WTC11 (cell line): Measurements from ENCODE around the gene MEIS1.

ENCODE experiments used
- CREB1 ChIP-seq: sonication (generic); formaldehyde crosslinking; IDR thresholded peaks from 2 replicates; pipeline ENCODE4 v1.8.0; 2023; ENCODE audit warnings: mild to moderate bottlenecking, missing genetic modification reagents
- CREM ChIP-seq: sonication (generic); formaldehyde crosslinking; IDR thresholded peaks from 2 replicates; pipeline ENCODE4 v1.8.1; 2022; ENCODE audit warnings: mild to moderate bottlenecking, missing genetic modification reagents, moderate library complexity
- ESRRA ChIP-seq: sonication (generic); formaldehyde crosslinking; IDR thresholded peaks from 2 replicates; pipeline ENCODE4 v1.8.1; 2022; ENCODE audit warnings: mild to moderate bottlenecking, missing genetic modification reagents, borderline replicate concordance
- JUN ChIP-seq: sonication (generic); formaldehyde crosslinking; IDR thresholded peaks from 2 replicates; pipeline ENCODE4 v1.8.0; 2023; ENCODE audit warnings: mild to moderate bottlenecking, missing genetic modification reagents
- TF ChIP-seq, protein P1 (sequence below): fragments of 250-450 bp; sonication (Bioruptor Pico); IDR thresholded peaks from 2 replicates; pipeline ENCODE4 v1.9.0; 2021; ENCODE audit warnings: mild to moderate bottlenecking
- TF ChIP-seq, protein P2 (sequence below): fragments of 200-600 bp; IDR thresholded peaks from 2 replicates; pipeline ENCODE4 v1.8.0; 2022; ENCODE audit warnings: antibody characterized with exemption
- TF ChIP-seq, protein P3 (sequence below): sonication (generic); formaldehyde crosslinking; IDR thresholded peaks from 2 replicates; pipeline ENCODE4 v1.8.0; 2022; ENCODE audit warnings: missing genetic modification reagents
- TF ChIP-seq, protein P4 (sequence below): sonication (generic); formaldehyde crosslinking; conservative IDR thresholded peaks from 2 replicates; pipeline ENCODE4 v1.8.1; 2022; ENCODE audit warnings: mild to moderate bottlenecking, missing genetic modification reagents
- TF ChIP-seq, protein P5 (sequence below): sonication (generic); formaldehyde crosslinking; IDR thresholded peaks from 2 replicates; pipeline ENCODE4 v1.8.1; 2022; ENCODE audit warnings: mild to moderate bottlenecking, missing genetic modification reagents, moderate library complexity, borderline replicate concordance

DNA sequence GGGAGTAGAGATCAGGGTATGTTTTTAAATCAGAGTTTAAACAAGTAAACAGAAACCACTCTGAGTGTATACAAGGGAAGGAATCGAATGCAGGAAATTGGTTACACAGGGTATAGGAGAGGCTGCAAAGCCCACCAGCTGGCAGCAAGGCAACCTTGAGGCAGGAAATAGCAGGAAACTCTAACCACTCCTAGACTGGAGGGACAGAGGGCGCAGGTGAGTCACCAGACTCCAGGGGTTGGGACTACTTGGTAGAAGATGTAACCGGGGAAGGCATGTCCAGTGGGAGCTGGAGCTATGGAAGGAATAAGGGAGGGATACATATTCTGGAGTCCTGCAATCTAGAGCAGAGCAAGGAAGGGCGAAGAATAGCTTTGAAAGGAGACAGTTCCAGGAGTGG lies 152.3 kb downstream of the MEIS1 start:
- TF ChIP-seq, protein P1, sequence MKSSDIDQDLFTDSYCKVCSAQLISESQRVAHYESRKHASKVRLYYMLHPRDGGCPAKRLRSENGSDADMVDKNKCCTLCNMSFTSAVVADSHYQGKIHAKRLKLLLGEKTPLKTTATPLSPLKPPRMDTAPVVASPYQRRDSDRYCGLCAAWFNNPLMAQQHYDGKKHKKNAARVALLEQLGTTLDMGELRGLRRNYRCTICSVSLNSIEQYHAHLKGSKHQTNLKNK (CRISPR knock-in tag): no peak
- TF ChIP-seq CREM (CRISPR knock-in tag) (no peak), JUN (CRISPR knock-in tag) (no peak), ESRRA (CRISPR knock-in tag) (no peak), CREB1 (CRISPR knock-in tag) (no peak)
- TF ChIP-seq, protein P2, sequence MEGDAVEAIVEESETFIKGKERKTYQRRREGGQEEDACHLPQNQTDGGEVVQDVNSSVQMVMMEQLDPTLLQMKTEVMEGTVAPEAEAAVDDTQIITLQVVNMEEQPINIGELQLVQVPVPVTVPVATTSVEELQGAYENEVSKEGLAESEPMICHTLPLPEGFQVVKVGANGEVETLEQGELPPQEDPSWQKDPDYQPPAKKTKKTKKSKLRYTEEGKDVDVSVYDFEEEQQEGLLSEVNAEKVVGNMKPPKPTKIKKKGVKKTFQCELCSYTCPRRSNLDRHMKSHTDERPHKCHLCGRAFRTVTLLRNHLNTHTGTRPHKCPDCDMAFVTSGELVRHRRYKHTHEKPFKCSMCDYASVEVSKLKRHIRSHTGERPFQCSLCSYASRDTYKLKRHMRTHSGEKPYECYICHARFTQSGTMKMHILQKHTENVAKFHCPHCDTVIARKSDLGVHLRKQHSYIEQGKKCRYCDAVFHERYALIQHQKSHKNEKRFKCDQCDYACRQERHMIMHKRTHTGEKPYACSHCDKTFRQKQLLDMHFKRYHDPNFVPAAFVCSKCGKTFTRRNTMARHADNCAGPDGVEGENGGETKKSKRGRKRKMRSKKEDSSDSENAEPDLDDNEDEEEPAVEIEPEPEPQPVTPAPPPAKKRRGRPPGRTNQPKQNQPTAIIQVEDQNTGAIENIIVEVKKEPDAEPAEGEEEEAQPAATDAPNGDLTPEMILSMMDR: peak; percentile 30; the same call in 1 of the 2 replicates
- TF ChIP-seq, protein P3, sequence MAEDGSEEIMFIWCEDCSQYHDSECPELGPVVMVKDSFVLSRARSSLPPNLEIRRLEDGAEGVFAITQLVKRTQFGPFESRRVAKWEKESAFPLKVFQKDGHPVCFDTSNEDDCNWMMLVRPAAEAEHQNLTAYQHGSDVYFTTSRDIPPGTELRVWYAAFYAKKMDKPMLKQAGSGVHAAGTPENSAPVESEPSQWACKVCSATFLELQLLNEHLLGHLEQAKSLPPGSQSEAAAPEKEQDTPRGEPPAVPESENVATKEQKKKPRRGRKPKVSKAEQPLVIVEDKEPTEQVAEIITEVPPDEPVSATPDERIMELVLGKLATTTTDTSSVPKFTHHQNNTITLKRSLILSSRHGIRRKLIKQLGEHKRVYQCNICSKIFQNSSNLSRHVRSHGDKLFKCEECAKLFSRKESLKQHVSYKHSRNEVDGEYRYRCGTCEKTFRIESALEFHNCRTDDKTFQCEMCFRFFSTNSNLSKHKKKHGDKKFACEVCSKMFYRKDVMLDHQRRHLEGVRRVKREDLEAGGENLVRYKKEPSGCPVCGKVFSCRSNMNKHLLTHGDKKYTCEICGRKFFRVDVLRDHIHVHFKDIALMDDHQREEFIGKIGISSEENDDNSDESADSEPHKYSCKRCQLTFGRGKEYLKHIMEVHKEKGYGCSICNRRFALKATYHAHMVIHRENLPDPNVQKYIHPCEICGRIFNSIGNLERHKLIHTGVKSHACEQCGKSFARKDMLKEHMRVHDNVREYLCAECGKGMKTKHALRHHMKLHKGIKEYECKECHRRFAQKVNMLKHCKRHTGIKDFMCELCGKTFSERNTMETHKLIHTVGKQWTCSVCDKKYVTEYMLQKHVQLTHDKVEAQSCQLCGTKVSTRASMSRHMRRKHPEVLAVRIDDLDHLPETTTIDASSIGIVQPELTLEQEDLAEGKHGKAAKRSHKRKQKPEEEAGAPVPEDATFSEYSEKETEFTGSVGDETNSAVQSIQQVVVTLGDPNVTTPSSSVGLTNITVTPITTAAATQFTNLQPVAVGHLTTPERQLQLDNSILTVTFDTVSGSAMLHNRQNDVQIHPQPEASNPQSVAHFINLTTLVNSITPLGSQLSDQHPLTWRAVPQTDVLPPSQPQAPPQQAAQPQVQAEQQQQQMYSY (CRISPR knock-in tag): no peak
- TF ChIP-seq, protein P4, sequence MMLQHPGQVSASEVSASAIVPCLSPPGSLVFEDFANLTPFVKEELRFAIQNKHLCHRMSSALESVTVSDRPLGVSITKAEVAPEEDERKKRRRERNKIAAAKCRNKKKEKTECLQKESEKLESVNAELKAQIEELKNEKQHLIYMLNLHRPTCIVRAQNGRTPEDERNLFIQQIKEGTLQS (CRISPR knock-in tag): no peak
- TF ChIP-seq, protein P5, sequence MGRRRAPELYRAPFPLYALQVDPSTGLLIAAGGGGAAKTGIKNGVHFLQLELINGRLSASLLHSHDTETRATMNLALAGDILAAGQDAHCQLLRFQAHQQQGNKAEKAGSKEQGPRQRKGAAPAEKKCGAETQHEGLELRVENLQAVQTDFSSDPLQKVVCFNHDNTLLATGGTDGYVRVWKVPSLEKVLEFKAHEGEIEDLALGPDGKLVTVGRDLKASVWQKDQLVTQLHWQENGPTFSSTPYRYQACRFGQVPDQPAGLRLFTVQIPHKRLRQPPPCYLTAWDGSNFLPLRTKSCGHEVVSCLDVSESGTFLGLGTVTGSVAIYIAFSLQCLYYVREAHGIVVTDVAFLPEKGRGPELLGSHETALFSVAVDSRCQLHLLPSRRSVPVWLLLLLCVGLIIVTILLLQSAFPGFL: no peak
